Measurements from ENCODE around the gene RNASE7. TPM values are rescaled to one million over a fixed set of nuclear protein-coding genes. Genes with fewer than 3 reads are reported as not detected.

Gene RNASE7
- polyA plus RNA-seq, 1 of the 3 experiments (the other 2 are of a cell fraction): not detected

- H3K9me2 ChIP-seq: no peaks in the 10 kb centered on the region
- no peak overlapping the region for H2AFZ ChIP-seq (ENCODE audit: low read depth)
- no peak overlapping the region for H3K4me2 ChIP-seq
- TF ChIP-seq MEF2A (IDR thresholded peaks at IDR 0.05; ENCODE audit: borderline replicate concordance, low read depth): no peak
- TF ChIP-seq, protein P1, sequence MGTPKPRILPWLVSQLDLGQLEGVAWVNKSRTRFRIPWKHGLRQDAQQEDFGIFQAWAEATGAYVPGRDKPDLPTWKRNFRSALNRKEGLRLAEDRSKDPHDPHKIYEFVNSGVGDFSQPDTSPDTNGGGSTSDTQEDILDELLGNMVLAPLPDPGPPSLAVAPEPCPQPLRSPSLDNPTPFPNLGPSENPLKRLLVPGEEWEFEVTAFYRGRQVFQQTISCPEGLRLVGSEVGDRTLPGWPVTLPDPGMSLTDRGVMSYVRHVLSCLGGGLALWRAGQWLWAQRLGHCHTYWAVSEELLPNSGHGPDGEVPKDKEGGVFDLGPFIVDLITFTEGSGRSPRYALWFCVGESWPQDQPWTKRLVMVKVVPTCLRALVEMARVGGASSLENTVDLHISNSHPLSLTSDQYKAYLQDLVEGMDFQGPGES (IDR thresholded peaks at IDR 0.05; ENCODE audit: low read depth, low read length): no peak
- TF ChIP-seq, protein P2, sequence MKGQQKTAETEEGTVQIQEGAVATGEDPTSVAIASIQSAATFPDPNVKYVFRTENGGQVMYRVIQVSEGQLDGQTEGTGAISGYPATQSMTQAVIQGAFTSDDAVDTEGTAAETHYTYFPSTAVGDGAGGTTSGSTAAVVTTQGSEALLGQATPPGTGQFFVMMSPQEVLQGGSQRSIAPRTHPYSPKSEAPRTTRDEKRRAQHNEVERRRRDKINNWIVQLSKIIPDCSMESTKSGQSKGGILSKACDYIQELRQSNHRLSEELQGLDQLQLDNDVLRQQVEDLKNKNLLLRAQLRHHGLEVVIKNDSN (IDR thresholded peaks at IDR 0.05; ENCODE audit: borderline replicate concordance, low read depth): no peak
- TF ChIP-seq, protein P3, sequence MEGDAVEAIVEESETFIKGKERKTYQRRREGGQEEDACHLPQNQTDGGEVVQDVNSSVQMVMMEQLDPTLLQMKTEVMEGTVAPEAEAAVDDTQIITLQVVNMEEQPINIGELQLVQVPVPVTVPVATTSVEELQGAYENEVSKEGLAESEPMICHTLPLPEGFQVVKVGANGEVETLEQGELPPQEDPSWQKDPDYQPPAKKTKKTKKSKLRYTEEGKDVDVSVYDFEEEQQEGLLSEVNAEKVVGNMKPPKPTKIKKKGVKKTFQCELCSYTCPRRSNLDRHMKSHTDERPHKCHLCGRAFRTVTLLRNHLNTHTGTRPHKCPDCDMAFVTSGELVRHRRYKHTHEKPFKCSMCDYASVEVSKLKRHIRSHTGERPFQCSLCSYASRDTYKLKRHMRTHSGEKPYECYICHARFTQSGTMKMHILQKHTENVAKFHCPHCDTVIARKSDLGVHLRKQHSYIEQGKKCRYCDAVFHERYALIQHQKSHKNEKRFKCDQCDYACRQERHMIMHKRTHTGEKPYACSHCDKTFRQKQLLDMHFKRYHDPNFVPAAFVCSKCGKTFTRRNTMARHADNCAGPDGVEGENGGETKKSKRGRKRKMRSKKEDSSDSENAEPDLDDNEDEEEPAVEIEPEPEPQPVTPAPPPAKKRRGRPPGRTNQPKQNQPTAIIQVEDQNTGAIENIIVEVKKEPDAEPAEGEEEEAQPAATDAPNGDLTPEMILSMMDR (IDR thresholded peaks at IDR 0.05): no peak
- TF ChIP-seq CHD2 (IDR thresholded peaks at IDR 0.05; ENCODE audit: low read length, partially characterized antibody): no peak
- TF ChIP-seq USF2 (IDR thresholded peaks at IDR 0.05; ENCODE audit: borderline replicate concordance, low read depth, low read length): no peak
- no peak for TF ChIP-seq RCOR1 (IDR thresholded peaks at IDR 0.05; ENCODE audit: low read length)
- TF ChIP-seq REST (IDR thresholded peaks at IDR 0.05; ENCODE audit: low read depth, low read length): no peak
- TF ChIP-seq, protein P4, sequence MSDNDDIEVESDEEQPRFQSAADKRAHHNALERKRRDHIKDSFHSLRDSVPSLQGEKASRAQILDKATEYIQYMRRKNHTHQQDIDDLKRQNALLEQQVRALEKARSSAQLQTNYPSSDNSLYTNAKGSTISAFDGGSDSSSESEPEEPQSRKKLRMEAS (IDR thresholded peaks at IDR 0.05; ENCODE audit: low read depth): no peak
- TF ChIP-seq, protein P5, sequence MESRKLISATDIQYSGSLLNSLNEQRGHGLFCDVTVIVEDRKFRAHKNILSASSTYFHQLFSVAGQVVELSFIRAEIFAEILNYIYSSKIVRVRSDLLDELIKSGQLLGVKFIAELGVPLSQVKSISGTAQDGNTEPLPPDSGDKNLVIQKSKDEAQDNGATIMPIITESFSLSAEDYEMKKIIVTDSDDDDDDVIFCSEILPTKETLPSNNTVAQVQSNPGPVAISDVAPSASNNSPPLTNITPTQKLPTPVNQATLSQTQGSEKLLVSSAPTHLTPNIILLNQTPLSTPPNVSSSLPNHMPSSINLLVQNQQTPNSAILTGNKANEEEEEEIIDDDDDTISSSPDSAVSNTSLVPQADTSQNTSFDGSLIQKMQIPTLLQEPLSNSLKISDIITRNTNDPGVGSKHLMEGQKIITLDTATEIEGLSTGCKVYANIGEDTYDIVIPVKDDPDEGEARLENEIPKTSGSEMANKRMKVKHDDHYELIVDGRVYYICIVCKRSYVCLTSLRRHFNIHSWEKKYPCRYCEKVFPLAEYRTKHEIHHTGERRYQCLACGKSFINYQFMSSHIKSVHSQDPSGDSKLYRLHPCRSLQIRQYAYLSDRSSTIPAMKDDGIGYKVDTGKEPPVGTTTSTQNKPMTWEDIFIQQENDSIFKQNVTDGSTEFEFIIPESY (IDR thresholded peaks at IDR 0.05; ENCODE audit: borderline replicate concordance, low read depth): no peak
- no peak for TF ChIP-seq RFX5 (IDR thresholded peaks at IDR 0.05; ENCODE audit: low read length)
- no peak for TF ChIP-seq MXI1 (IDR thresholded peaks at IDR 0.05; ENCODE audit: low read depth, low read length)
- no peak for TF ChIP-seq SMC3 (IDR thresholded peaks at IDR 0.05; ENCODE audit: low read depth, low read length)
- no peak for TF ChIP-seq NFIC (IDR thresholded peaks at IDR 0.05; ENCODE audit: borderline replicate concordance)
- H3K79me2 ChIP-seq (ENCODE audit: insufficient read depth): no peaks in the 10 kb centered on the region
- no peak overlapping the region for H3K9ac ChIP-seq
- peaks cover 18 to 25% of the 10 kb centered on the region in 2 experiments for H3K4me1 ChIP-seq (ENCODE audit: control insufficient read depth in 1 of 2, insufficient read depth in 2 of 2, low read depth in 1 of 2, low read length in 1 of 2)
- H3K36me3 ChIP-seq (replicated peaks in 1 of 2; ENCODE audit: control insufficient read depth in 1 of 2, insufficient read depth in 2 of 2, low read length in 1 of 2): peaks cover 18 to 44% of the 10 kb centered on the region in 2 experiments
- ChIA-PET CTCF (interaction anchor here (0.7 to 20.5 kb wide), 30 partner anchors 8 to 441 kb away, joined by 3 to 555 read pairs (median 8); partner anchors contain the start of genes ARHGEF40, NDRG2, TMEM253 and TPPP2), POLR2A (interaction anchor here (1.2 to 1.8 kb wide), 4 partner anchors 8 to 24 kb away, joined by 3 to 12 read pairs (median 5); partner anchors contain the start of genes ARHGEF40 and TMEM253)
- no peak overlapping the region; a peak in 1 of 4 replicates for H3K27ac ChIP-seq (ENCODE audit: low read depth in 2 of 2, low read length in 1 of 2)
- no peak overlapping the region for H3K4me3 ChIP-seq (ENCODE audit: low read depth in 2 of 2, low read length in 1 of 2)
- no peak for DNase-seq
- H3F3A ChIP-seq (replicated peaks; ENCODE audit: insufficient read depth): peaks cover 52% of the 10 kb centered on the region
- peaks cover 14% of the 10 kb centered on the region; the same call in 1 of the 2 replicates for H4K20me1 ChIP-seq (ENCODE audit: insufficient read depth)
- no peaks in the 10 kb centered on the region for H3K9me3 ChIP-seq
- no peaks in the 10 kb centered on the region for H3K27me3 ChIP-seq (ENCODE audit: insufficient read depth)
- 91% methylated on average over 29 of the region's 36 CpGs for WGBS (ENCODE audit: low lambda C conversion rate)
These were observed 50.9 kb downstream of the RNASE7 start for GRCh38 chr14:21093018-21093417.
